HepG2 (cell line): ENCODE results near the gene VANGL2. TPM values are rescaled to one million over a fixed set of nuclear protein-coding genes. Genes with fewer than 3 reads are reported as not detected.

Experiments
- ATAC-seq: fragments of 200-7000 bp; cut with Tn5 transposase; 3 replicates; pipeline ENCODE4 v1.9.1; 2020; ENCODE audit warnings: mild to moderate bottlenecking, moderate library complexity
- BruUV-seq: library from RNA; stranded (reverse); fragments of 400-500 nt; replicated peaks from 2 replicates; lab custom pipeline; 2021; lab: Mats Ljungman, UMichigan
- CTCF ChIA-PET: fragments of 300-600 bp; formaldehyde crosslinking; extraction: SDS; loops from one replicate; lab custom pipeline; 2021; ENCODE audit warnings: low total read pairs, inconsistent platforms, low intra/inter-chr PET ratio; lab: Yijun Ruan, JAX
- POLR2A ChIA-PET: fragments of 350-600 bp; sonication (Branson Sonifier 250); formaldehyde crosslinking; loops from one replicate; lab custom pipeline; 2020; ENCODE audit warnings: antibody characterized with exemption, inconsistent platforms; lab: Yijun Ruan, JAX
- DNase-seq: peaks from one replicate; pipeline ENCODE4 v3.0.0-alpha.2; 2015; ENCODE audit warnings: low spot score
- FAIRE-seq: peaks from 3 replicates; lab custom pipeline; 2011; peaks lifted over from hg19 to GRCh38; lab: Jason Lieb, UNC
- H2AFZ ChIP-seq: one replicate; pipeline ENCODE4 v1.6.1; 2011; ENCODE audit warnings: low read length, inconsistent platforms
- H3K27ac ChIP-seq: fragments of 300-600 bp; 3 replicates; pipeline ENCODE4 v1.8.0; 2011; ENCODE audit warnings: mixed run types, mild to moderate bottlenecking, mixed read lengths, low read length, inconsistent platforms; ENCODE audit not compliant: insufficient read depth; ENCODE audit errors: extremely low read length
- H3K27me3 ChIP-seq, 2 experiments: fragments of 200-600 bp in 1 of 2; 2 replicates in 1 of 2; 3 replicates in 1 of 2; pipeline versions ENCODE4 v1.6.0 to v1.8.0; 2011; ENCODE audit warnings: low read length in 2 of 2, mild to moderate bottlenecking in 2 of 2, moderate library complexity in 2 of 2, inconsistent platforms in 1 of 2; ENCODE audit not compliant: insufficient read depth in 2 of 2, control insufficient read depth in 1 of 2
- H3K36me3 ChIP-seq, 2 experiments: fragments of 200-600 bp in 1 of 2; replicated peaks in 1 of 2; 2 replicates in 1 of 2; 3 replicates in 1 of 2; pipeline versions ENCODE4 v1.5.1 to v1.8.0; 2011; ENCODE audit warnings: low read length in 2 of 2, inconsistent platforms in 1 of 2; ENCODE audit not compliant: insufficient read depth in 2 of 2, control insufficient read depth in 1 of 2
- H3K4me1 ChIP-seq: 2 replicates; pipeline ENCODE4 v1.5.1; 2012; ENCODE audit warnings: low read length, inconsistent platforms; ENCODE audit not compliant: insufficient read depth
- H3K4me2 ChIP-seq: 2 replicates; pipeline ENCODE4 v1.6.0; 2011; ENCODE audit warnings: low read depth, low read length, inconsistent platforms
- H3K4me3 ChIP-seq, 3 experiments: fragments of 200-600 bp in 1 of 3; sonication (generic), shearing (Covaris generic) in 1 of 3; replicated peaks in 1 of 3; 2 replicates each; pipeline ENCODE4 v1.5.1; 2011 to 2016; ENCODE audit warnings: low read length in 3 of 3, inconsistent platforms in 2 of 3, low read depth in 2 of 3, mild to moderate bottlenecking in 2 of 3, control low read depth in 1 of 3, mixed read lengths in 1 of 3; ENCODE audit not compliant: insufficient read depth in 1 of 3
- H3K79me2 ChIP-seq: one replicate; pipeline ENCODE4 v1.6.1; 2011; ENCODE audit warnings: low read length, inconsistent platforms; ENCODE audit not compliant: insufficient read depth
- H3K9ac ChIP-seq: 2 replicates; pipeline ENCODE4 v1.6.0; 2011; ENCODE audit warnings: mild to moderate bottlenecking, low read depth, low read length, inconsistent platforms; ENCODE audit not compliant: insufficient read depth
- H3K9me3 ChIP-seq: 2 replicates; pipeline ENCODE4 v1.5.1; 2012; ENCODE audit warnings: mild to moderate bottlenecking, low read length
- H4K20me1 ChIP-seq: 2 replicates; pipeline ENCODE4 v1.6.0; 2011; ENCODE audit warnings: inconsistent platforms, mild to moderate bottlenecking, low read length, moderate library complexity; ENCODE audit not compliant: insufficient read depth
- FOXA3 ChIP-seq: IDR thresholded peaks from 2 replicates; pipeline ENCODE4 v1.6.1; 2016; ENCODE audit warnings: missing genetic modification reagents, missing compliant biosample characterization
- HIC2 ChIP-seq: sonication (generic); formaldehyde crosslinking; IDR thresholded peaks from 2 replicates; pipeline ENCODE4 v1.9.0; 2022; ENCODE audit warnings: low read depth, missing genetic modification reagents
- MAFG ChIP-seq: sonication (generic); formaldehyde crosslinking; IDR thresholded peaks from 2 replicates; pipeline ENCODE4 v1.5.1; 2020; ENCODE audit warnings: mild to moderate bottlenecking, missing genetic modification reagents
- NR2C2 ChIP-seq: sonication (generic); formaldehyde crosslinking; IDR thresholded peaks from 2 replicates; pipeline ENCODE4 v1.4.0; 2020; ENCODE audit warnings: missing genetic modification reagents, mild to moderate bottlenecking, moderate library complexity, borderline replicate concordance
- SMAD1 ChIP-seq: sonication (generic); formaldehyde crosslinking; IDR thresholded peaks from 2 replicates; pipeline ENCODE4 v1.4.0; 2020; ENCODE audit warnings: missing genetic modification reagents, low read depth, mild to moderate bottlenecking, borderline replicate concordance
- TMF1 ChIP-seq: sonication (generic); formaldehyde crosslinking; IDR thresholded peaks from 2 replicates; pipeline ENCODE4 v1.8.1; 2022; ENCODE audit warnings: low read depth, missing genetic modification reagents
- ZC3H13 ChIP-seq: sonication (generic); formaldehyde crosslinking; IDR thresholded peaks from 2 replicates; pipeline ENCODE4 v1.8.1; 2023; ENCODE audit warnings: mild to moderate bottlenecking, missing genetic modification reagents, moderate library complexity
- ZNF451 ChIP-seq: sonication (generic); formaldehyde crosslinking; IDR thresholded peaks from 2 replicates; pipeline ENCODE4 v1.5.0; 2020; ENCODE audit warnings: mild to moderate bottlenecking, missing genetic modification reagents
- WGBS: methylation state at CpG from one replicate; pipeline ENCODE4 v1.1.6; 2017; ENCODE audit warnings: low lambda C conversion rate; 5-methylcytosine and 5-hydroxymethylcytosine counted together
- in situ Hi-C: cut with HindIII; loops from 2 replicates; pipeline ENCODE4 v1.10.0; 2017; ENCODE audit warnings: low pct_unique_long_range_greater_than_20kb; ENCODE audit not compliant: extremely low pct_ligation_motif_present
- intact Hi-C: fragments of 100-400 bp; cut with micrococcal nuclease; formaldehyde crosslinking; loops from one replicate; pipeline ENCODE4 v1.10.0; 2022; ENCODE audit not compliant: unreplicated experiment
- polyA plus RNA-seq, 8 experiments: library from polyadenylated mRNA; depleted of rRNA in 3 of 8; stranded (reverse) in 7 of 8; unstranded in 1 of 8; fragments of >200 nt; fragmentation: Illumina TruSeq in 4 of 8; extraction: Trizol in 4 of 8; gene quantifications; 2 replicates each; pipeline versions ENCODE4 v1.2.1 to v1.2.3, GENCODE V29; 2011 to 2016; ENCODE audit warnings: low read depth in 4 of 8, missing spikeins in 1 of 8, mixed read lengths in 1 of 8; ENCODE audit not compliant: insufficient read depth in 1 of 8
- total RNA-seq, 5 experiments: library from RNA; depleted of rRNA; stranded (reverse); fragments of >200 nt; fragmentation: Illumina TruSeq; extraction: Trizol; gene quantifications; 2 replicates each; pipeline ENCODE4 v1.2.3, GENCODE V29; 2016; ENCODE audit warnings: low read depth in 1 of 5
- TF ChIP-seq, protein P1 (sequence below): sonication (generic); formaldehyde crosslinking; IDR thresholded peaks from 2 replicates; pipeline ENCODE4 v1.4.0; 2020; ENCODE audit warnings: low read depth, missing genetic modification reagents
- TF ChIP-seq, protein P2 (sequence below): sonication (generic); formaldehyde crosslinking; conservative IDR thresholded peaks from 2 replicates; pipeline ENCODE4 v1.8.0; 2022; ENCODE audit warnings: low read depth, missing genetic modification reagents
- TF ChIP-seq, protein P3 (sequence below): sonication (generic); formaldehyde crosslinking; IDR thresholded peaks from 2 replicates; pipeline ENCODE4 v1.5.0; 2020; ENCODE audit warnings: mild to moderate bottlenecking, missing genetic modification reagents

Gene VANGL2
- total and polyA plus RNA-seq, 2 of the 13 experiments (the other 11 are each of a cell fraction or from before 2014, with no cell fraction given): 0.09 TPM; not detected in 1

- Histone ChIP-seq H3K4me1 (no peaks in the 10 kb centered on the region), H3K4me2 (no peak overlapping the region), H3K36me3 (no peaks in the 10 kb centered on the region), H2AFZ (no peak overlapping the region), H3K79me2 (no peaks in the 10 kb centered on the region), H3K27ac (no peak overlapping the region), H3K9ac (no peak overlapping the region), H3K4me3 (no peak overlapping the region), H3K9me3 (no peaks in the 10 kb centered on the region), H3K27me3 (no peaks in the 10 kb centered on the region), H4K20me1 (no peaks in the 10 kb centered on the region)
- in situ Hi-C loops (no loop called here), intact Hi-C loops (no loop called here)
- ATAC-seq: no peak
- WGBS: 31% methylated on average over 4 of the region's 4 CpGs
- no TSS peak for BruUV-seq
- POLR2A ChIA-PET: no interaction called here
- CTCF ChIA-PET: no interaction called here
- no peak for FAIRE-seq
- DNase-seq: no peak
- TF ChIP-seq, protein P1, sequence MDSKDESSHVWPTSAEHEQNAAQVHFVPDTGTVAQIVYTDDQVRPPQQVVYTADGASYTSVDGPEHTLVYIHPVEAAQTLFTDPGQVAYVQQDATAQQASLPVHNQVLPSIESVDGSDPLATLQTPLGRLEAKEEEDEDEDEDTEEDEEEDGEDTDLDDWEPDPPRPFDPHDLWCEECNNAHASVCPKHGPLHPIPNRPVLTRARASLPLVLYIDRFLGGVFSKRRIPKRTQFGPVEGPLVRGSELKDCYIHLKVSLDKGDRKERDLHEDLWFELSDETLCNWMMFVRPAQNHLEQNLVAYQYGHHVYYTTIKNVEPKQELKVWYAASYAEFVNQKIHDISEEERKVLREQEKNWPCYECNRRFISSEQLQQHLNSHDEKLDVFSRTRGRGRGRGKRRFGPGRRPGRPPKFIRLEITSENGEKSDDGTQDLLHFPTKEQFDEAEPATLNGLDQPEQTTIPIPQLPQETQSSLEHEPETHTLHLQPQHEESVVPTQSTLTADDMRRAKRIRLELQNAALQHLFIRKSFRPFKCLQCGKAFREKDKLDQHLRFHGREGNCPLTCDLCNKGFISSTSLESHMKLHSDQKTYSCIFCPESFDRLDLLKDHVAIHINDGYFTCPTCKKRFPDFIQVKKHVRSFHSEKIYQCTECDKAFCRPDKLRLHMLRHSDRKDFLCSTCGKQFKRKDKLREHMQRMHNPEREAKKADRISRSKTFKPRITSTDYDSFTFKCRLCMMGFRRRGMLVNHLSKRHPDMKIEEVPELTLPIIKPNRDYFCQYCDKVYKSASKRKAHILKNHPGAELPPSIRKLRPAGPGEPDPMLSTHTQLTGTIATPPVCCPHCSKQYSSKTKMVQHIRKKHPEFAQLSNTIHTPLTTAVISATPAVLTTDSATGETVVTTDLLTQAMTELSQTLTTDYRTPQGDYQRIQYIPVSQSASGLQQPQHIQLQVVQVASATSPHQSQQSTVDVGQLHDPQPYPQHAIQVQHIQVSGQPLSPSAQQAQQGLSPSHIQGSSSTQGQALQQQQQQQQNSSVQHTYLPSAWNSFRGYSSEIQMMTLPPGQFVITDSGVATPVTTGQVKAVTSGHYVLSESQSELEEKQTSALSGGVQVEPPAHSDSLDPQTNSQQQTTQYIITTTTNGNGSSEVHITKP (CRISPR knock-in tag): no peak
- no peak for TF ChIP-seq HIC2 (CRISPR knock-in tag)
- TF ChIP-seq TMF1 (CRISPR knock-in tag): no peak
- no peak for TF ChIP-seq ZC3H13
- no peak for TF ChIP-seq NR2C2 (CRISPR knock-in tag)
- no peak for TF ChIP-seq MAFG (CRISPR knock-in tag)
- TF ChIP-seq, protein P2, sequence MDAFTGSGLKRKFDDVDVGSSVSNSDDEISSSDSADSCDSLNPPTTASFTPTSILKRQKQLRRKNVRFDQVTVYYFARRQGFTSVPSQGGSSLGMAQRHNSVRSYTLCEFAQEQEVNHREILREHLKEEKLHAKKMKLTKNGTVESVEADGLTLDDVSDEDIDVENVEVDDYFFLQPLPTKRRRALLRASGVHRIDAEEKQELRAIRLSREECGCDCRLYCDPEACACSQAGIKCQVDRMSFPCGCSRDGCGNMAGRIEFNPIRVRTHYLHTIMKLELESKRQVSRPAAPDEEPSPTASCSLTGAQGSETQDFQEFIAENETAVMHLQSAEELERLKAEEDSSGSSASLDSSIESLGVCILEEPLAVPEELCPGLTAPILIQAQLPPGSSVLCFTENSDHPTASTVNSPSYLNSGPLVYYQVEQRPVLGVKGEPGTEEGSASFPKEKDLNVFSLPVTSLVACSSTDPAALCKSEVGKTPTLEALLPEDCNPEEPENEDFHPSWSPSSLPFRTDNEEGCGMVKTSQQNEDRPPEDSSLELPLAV (CRISPR knock-in tag): no peak
- TF ChIP-seq FOXA3 (CRISPR knock-in tag): no peak
- no peak for TF ChIP-seq ZNF451 (CRISPR knock-in tag)
- TF ChIP-seq SMAD1 (CRISPR knock-in tag): no peak
- TF ChIP-seq, protein P3, sequence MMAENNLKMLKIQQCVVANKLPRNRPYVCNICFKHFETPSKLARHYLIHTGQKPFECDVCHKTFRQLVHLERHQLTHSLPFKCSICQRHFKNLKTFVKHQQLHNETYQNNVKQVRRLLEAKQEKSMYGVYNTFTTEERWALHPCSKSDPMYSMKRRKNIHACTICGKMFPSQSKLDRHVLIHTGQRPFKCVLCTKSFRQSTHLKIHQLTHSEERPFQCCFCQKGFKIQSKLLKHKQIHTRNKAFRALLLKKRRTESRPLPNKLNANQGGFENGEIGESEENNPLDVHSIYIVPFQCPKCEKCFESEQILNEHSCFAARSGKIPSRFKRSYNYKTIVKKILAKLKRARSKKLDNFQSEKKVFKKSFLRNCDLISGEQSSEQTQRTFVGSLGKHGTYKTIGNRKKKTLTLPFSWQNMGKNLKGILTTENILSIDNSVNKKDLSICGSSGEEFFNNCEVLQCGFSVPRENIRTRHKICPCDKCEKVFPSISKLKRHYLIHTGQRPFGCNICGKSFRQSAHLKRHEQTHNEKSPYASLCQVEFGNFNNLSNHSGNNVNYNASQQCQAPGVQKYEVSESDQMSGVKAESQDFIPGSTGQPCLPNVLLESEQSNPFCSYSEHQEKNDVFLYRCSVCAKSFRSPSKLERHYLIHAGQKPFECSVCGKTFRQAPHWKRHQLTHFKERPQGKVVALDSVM (CRISPR knock-in tag): no peak
Measured at GRCh38 chr1:160438317-160438918, 38.1 kb downstream of the VANGL2 start.
